Measurements from ENCODE around the gene TWSG1.
"Not testable (repeated sequence)": the region's sequence is repeated elsewhere in the genome, so short reads cannot be mapped to it uniquely, and the experiment has no call there.

The TWSG1 gene

DNA sequence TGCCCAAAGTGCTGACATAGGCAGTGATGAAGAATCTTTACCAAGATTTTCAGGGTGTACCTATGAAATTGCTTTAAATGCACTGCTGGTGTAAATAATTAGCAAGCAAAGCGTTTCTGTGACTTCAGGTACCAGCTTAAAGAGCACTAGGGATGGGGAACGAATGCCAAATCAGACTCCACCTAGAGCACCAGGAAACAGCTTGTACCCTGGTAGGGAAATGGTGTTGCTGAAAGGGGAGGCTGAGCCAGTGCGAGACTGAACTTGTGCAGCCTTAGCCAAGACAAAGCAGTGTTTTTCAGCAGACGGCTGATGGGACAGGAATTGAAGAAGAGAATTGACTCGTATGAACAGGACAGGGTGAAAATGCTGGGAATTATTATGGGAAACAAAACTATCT lies 65.6 kb downstream of the TWSG1 start:
- DNase-seq: no peak

DNA sequence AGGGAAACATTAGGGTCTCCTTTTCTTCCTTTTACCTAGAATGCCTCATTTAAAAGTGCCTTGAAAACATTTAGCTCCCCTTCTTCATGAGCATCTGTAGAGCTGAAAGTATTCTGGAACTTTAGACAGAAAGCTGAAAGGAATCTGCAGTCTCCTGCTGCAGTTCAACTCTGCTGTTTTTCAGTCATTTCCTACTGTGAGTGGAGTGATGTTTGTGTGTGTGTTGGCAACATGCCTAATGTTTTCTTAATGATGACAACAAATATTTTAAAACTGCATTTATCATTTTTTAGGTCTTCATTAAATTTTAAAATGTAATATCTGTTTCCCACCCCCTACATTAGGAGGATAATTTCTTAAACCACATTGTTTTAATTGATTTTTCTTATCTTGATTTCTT lies 66.6 kb downstream of the TWSG1 start:
- no peak for DNase-seq

DNA sequence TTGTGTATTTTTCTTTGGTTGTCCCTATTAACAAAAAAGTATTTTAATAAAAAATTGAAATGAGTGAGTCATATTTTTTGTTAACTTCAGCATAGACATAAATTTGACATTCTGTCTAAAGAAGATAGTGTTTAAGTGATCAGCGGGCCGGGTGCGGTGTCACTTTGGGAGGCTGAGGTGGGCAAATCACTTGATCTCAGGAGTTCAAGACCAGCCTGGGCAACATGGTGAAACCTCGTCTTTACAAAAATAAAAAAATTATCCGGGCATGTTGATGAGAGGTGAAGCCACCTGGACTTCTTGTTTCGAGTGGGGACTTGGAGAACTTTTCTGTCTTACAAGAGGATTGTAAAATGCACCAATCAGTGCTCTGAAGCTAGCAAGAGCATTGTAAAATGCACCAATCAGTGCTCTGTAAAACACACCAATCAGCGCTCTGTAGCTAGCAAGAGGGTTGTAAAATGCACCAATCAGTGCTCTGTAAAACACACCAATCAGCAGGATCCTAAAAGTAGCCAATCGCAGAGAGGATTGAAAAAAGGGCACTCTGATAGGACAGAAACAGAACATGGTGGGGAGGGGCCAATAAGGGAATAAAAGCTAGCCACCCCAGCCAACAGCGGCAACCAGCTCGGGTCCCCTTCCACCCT lies 67.9 kb downstream of the TWSG1 start:
- not testable (repeated sequence) for DNase-seq

DNA sequence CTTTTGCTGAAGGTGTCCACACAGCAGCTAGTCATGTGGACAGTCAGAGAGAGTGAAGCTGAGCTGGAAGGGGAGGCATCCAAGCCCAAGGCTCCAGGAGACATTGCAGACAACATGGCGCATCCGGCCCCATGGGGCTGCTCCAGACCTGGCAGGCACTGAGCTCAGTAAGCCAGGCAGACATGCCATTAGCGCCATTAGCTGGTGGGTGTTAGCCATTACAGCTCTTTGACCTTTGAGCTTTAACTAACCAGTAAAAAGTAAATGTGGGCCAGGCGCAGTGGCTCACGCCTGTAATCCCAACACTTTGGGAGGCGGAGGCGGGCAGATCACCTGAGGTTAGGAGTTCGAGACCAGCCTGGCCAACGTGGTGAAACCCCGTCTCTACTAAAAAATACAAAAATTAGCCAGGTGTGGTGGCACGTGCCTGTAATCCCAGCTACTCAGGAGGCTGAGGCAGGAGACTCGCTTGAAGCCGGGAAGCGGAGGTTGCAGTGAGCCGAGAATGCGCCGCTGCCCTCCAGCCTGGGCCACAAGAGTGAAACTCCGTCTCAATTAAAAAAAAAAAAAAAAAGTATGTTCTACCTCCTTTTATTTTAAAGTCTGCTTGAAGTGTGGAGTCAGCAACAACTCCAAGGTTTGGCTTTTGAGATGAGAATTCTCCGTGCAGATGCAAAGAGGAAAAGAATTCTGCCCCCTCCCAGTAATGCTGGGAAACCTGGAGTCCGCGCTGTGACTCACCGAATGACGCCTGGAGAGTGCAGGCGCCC lies 69.4 kb downstream of the TWSG1 start:
- DNase-seq: no peak

DNA sequence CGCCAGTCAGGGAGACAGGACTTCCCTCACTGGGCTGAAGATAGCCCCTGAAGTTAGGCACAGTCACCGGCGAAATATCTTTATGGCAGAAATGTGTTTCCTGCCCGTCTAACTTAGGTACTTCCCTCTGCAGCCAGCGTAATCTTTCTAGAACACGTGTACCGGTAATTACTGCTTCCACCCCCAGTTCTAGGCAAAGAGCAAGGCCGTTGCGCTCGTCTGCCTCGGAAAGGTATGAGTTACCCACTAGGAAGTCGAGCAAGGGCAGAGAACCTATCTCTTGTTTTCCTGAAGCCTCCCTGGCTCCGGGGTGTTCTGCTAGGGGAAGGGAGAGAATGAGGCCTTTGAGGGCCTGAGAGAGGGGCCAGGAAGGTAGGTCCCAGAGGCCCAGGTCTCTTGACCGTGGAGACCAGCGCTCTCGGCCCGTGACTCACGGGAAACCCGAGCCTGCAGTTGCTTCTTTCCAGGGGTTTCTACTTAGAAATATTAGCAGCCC lies 70.0 kb downstream of the TWSG1 start:
- DNase-seq: no peak

DNA sequence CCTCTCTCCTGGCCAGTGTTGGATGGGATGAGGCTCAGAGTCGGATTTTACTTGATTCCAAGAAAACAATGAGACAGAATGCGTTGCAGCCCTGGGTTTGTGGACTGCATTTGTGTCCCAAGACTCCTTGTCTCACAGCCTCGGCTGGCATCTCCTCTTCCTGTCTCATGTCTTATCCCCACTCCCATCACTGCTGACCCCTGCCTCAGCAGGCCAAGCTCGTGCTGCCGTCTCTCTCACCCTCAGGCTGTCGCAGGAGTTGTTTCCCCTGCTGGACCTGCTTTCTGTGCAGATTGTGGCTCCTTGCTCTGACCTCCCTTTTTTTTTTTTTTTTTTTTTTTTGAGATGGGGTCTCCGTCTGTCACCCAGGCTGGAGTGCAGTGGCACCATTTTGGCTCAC lies 70.6 kb downstream of the TWSG1 start:
- DNase-seq: no peak

DNA sequence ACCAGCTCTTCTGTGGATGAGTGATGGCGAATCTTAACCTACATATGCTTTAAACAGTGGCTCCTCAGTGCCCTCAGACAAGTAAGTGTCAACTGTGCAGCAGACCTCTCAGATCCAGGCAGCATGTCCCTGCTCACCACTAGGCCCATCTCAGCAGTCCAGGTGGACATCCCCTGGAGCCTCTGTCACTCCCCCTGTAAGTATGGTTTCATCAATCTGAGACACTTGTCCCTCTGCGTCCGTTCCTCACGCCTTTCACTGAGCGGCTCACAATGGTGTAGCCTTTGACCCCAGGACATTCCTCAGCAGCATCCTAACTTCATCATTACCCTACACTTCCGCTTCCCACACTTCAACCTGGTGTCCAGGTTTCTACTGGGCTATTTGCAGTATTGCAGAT lies 71.4 kb downstream of the TWSG1 start:
- no peak for DNase-seq

DNA sequence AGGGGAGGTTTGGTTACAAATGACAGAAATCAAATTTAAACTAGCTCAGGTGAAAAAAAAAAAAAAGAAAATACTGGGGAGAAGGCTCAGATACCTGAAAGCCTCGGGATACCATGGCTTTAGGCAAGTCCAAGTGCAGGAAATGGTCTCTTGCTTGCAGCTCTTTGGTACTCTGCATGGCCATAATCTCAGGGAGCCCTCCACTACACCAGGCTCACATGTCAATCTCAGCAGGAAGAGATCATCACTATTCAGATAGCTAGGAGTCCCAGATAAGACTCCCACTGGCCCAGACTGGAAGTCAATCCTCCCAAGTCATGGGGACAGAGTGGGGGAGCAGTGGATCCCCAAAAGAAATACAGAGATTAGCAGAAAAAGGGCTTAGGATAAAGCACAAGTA lies 75.9 kb downstream of the TWSG1 start:
- no peak for DNase-seq

DNA sequence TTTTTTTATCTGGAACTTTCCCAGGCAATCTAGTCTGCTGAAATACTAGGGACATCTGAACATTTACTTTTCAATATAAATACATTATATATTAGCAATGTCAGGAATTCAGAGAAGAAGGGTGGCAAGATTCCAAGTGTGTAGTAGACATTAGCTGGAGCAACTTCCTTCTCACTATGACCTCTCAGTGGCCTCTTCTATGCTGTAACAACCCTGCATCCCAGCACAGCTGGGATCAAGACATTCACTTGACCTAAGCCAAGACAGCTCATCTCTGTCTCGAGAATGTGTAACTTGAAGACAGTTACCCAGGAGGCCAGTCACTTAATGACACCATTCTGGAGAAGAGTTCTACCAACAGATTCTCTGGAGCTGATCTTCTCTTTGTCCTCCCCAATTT lies 79.0 kb downstream of the TWSG1 start:
- no peak for DNase-seq

DNA sequence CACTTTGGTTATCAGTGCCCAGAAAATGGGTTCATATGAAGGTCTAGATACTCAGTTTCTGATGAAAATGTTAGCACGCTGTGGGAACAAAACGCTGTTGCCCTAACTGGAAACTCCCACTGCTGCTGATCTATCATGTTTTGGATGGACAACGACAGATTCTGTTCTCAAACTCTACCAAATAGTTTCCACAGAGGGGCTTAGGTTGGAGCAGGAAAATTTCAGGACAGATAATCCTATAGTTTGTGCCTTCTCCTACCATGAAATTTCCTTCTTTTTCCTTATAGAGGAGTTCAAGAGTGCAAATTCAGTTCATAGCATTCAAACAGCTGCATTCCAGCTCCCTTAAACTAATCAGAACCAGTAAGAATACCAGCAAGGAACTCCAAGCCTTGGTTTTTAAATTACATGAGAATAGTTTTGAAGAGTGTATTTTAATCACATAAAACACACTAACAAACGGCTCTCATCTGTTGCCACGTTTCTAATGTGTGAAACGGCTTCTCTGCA lies 82.0 kb downstream of the TWSG1 start:
- DNase-seq: no peak

DNA sequence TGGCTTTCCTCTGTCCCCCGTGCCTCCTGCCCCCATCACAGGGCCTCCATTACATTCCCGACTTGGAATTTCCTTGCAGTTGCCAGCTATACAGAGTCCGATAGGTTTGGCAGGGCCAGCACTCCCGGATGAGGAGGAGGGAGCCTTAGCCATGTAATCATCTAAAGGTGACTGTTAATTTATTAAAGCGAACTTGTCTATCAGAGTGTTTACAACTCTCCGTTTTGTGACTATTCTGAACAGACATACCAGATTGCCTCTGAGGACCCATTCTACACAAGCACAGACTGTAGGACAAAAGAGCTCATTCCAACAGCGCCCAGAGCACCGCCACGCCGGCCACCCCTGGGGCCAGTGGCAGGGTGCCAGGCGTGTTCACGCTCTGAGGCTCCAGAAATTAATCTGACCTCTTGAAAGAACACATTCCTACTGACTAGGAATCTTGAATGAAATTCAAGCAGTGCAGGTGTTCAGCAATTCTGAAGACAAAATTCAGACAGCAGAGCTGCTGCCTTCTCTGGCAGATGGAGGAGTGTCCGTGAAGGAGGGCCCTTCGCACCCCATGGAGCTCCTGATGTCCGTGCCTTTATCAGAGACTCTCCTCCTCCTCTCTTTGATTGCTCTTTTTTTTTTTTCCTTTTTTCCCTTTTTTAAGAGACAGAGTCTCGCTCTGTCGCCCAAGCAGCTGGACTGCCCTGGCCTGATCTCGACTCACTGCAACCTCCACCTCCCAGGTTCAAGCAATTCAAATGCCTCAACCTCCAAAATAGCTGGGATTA lies 82.7 kb downstream of the TWSG1 start:
- no peak for DNase-seq

DNA sequence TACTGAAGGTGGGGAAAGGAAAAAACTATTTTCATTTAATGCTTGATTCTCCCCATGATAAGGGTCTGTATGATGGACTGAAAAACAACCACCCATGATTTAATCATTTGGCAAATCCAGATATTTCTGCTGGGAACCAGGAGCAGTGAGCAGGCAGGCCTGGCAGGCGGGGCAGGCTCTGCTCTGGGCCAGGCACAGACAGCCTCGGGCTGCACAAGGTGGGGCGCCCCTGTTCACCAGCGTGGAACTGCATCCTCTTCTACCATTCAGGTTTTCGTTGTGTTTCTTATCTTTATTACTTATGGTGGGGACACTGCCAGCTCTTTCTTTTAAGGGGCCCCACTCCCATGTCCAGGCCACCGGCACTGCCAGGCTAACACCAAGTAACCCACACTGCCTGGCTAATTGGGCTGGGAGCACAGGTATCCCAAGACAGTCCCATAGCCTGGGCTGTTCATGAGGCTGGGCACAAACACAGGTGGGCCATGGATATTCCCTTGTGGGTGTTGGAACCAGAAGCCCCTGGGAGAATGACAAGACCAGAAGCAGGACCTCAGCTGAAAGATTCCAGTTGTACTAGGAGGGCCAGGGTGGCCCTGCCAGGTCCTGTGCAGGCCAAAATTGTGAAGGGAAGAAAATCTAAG lies 83.6 kb downstream of the TWSG1 start:
- no peak for DNase-seq

DNA sequence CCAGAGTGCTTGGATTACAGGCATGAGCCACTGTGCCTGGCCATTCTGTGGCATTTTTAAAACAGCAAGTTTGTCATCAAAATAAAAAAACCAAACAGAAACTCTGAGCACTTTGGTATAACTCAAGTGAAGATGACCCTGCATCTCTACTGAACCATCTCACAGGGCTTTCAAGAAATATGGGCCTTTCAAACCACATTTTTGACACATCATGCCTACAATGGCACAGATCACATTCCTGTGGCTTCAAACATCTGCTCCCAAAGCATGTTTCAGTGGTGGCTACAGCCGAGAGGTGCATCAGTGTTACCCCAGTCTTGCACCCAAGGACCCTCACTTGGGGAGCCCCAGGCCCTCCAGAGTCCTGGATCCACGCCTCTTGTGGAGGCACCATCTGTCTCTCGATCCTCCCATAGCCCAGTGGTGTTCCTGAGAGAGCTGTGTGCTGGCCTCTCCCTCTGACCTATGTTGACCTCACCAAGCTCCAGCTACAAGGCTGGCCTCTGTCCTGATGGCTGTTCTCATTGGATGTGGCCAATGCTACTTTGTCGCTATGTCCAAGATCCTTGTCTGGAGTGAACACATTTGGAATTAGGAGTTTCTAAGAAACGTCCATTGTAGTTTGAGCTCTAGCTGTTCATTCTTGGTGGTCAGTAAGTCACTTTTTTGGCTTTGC lies 85.5 kb downstream of the TWSG1 start:
- no peak for DNase-seq

DNA sequence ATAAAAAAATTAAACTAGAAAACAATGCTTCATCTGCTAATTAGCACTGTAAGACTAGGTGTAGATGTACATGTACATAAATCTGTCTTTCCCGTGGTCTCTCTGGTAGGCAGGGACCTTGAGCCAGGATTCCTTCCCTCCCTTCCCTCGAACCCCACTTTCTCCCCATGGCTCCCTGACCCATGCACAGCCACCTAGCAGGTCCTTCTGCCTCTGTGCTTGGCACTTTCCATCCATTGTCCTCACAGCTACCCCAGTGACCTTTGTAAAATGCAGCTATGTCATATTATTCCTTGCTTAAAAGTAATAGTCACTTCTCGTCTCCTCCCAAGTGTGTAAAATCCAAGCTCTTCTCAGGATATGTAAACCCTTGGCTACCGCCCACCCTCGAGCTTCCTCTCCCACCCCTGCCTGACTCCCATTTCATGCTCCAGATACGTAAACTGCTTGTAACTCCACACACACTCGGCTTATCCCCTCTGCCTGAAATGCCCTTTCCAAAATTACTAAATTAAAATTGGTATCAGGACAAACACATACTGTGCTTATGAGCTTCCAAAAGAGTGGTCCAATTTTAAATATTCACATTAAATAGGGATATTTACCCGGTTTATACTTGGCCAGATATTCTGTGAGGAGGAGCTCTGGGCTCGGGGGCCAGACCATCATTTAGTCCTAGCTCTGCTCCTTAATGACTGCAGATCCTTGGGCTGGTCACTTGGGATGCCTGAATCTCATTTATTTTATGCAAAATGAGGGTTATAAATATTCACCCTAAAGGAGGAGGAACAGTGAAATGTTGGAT lies 86.7 kb downstream of the TWSG1 start:
- DNase-seq: no peak

DNA sequence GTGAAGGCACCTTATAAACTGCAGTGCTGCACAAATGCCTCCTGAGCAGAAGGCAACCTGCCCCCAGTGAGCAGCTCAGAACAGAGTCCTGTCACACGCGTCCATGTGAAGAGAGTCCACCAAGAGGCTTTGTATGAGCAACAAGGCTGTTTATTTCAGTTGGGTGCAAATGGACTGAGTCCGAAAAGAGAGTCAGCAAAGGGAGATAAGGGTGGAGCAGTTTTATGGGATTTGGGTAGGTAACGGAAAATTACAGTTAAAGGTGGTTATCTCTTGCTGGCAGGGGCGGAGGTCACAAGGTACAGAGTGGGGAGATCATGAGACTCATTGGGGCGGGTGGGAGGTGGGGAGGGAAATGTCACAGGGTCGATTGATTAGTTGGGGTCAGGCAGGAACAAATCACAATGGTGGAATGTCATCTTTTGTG lies 87.3 kb downstream of the TWSG1 start:
- no peak for DNase-seq

DNA sequence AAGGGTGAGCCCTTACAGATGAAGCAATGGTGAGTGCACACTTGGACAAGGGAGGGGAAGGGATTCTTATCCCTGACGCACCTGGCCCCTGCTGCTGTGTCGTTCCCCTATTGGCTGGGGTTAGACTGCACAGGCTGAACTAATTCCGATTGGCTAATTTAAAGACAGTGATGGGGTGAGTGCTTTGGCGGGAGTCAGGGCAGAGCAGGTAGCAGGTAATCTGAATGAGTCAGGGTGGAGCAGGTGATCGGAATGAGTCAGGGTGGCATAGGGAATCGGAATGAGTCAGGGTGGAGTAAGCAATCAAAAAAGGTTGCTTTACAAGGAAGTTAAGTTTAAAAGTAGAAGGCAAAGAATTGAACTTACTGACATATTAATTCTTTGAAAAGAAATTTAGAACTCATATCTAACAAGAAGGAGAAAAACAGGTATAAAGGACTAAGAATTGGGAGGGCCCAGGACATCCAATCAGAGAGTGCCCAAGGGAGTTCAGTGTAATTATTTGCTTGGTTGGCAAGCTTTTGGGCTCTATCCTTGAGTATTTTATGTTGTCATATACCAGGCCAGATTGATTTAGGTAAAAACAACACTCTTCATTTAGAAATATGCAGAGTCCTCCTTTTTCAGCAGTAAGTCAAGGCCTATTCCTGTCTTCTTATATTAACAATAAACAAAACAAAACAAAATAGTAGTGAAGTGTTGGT lies 88.4 kb downstream of the TWSG1 start:
- no peak for DNase-seq

DNA sequence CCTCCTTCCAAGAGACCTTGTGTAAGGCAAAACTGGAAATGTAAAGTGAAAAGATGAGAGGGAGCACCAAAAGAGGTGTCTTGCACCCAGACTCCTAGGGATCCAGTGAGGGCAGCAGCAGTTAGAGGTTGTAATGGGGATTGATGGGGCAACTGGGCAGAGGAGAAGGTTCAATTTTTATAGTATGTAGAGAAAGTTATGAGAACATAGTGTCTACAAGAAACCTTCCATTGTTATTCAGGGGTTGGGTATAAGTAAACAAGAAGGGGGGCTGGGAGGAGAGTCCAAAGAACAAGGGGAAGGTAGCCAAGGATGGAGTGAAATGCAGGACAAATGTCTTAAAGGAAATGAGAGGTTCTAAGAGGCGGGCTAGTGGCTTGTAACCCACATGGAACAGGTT lies 89.1 kb downstream of the TWSG1 start:
- DNase-seq: not testable (repeated sequence)

DNA sequence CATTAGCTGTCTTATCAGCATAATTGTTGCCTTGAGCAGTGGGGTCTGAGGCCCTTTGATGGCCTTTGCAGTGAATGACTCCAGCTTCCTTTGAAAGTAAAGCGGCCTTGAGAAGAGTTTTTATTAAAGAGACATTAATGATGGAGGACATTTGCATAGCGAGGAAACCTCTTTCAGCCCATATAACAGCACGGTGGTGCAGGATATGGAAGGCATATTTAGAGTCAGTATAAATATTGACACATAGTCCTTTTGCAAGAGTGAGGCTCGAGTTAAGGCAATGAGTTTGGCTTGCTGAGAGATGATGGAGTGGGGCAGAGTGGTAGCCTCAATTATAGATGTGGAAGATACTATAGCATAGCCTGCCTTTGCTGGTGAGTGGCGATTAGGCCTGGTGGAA lies 89.7 kb downstream of the TWSG1 start:
- DNase-seq: not testable (repeated sequence)

DNA sequence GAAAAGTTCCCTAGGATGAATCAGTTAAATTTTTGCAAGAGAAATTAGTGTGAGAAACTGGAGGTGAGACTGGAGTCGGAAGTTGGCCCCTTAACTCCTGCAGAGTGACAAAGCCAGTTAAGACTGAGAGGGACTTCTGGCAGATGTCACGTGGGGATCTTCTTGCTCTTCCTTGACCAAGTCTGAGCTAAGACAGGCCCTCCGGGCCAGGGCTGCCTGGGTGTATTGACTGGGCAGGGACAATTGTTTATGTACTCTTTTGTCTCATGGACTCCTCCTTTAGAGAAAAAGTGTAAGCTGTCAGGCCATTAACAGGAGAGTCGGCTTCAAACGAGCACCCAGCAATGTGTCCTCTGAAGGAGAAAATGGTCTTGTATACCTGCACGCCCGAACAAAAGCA lies 92.2 kb downstream of the TWSG1 start:
- no peak for DNase-seq

DNA sequence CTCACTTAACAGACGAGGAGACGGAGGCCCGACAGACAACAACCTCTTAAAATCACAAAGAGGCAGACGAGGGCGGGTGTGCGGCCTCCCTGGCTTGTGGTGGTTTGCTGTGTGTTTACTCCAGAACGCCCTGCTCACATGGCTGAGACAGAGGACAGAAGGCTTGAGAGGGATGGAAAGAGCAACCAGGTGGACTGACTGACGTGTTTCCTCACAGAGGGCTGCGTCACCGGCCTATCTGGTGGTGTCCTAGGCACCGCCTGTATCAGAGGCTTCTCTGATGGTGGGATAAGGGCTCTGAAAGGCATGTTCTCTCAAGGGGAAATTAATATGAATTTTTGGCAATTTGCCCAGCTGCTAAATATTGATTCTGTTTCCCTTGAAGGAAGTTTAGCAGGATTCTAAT lies 93.7 kb downstream of the TWSG1 start:
- DNase-seq: no peak
